GM19351 (cell line): ENCODE measurements around the gene NPFFR2.
"Not testable (repeated sequence)": the region's sequence is repeated elsewhere in the genome, so short reads cannot be mapped to it uniquely, and the experiment has no call there.

Experiments
- ATAC-seq: cut with Tn5 transposase; IDR thresholded peaks from one replicate; pipeline ENCODE4 v1.9.1; 2021; ENCODE audit warnings: mild to moderate bottlenecking, moderate library complexity; ENCODE audit not compliant: unreplicated experiment

The NPFFR2 gene

GRCh38 chr4:72111863-72112262 lies 80.1 kb downstream of the NPFFR2 start:
- no peak for ATAC-seq

GRCh38 chr4:72112514-72113156 lies 80.8 kb downstream of the NPFFR2 start:
- ATAC-seq, result peak; percentile 93

- peak; percentile 92 for ATAC-seq
Measured at GRCh38 chr4:72118017-72118416, 86.2 kb downstream of the NPFFR2 start.

GRCh38 chr4:72119946-72120345 lies 88.1 kb downstream of the NPFFR2 start:
- no peak for ATAC-seq

GRCh38 chr4:72128741-72129140 lies 96.9 kb downstream of the NPFFR2 start:
- no peak for ATAC-seq

- no peak for ATAC-seq
Measured at GRCh38 chr4:72136429-72136828, 104.6 kb downstream of the NPFFR2 start.

GRCh38 chr4:72139997-72140396 lies 108.2 kb downstream of the NPFFR2 start:
- not testable (repeated sequence) for ATAC-seq

GRCh38 chr4:72144241-72144640 lies 112.4 kb downstream of the NPFFR2 start:
- ATAC-seq, result no peak

GRCh38 chr4:72152731-72153130 lies 120.9 kb downstream of the NPFFR2 start:
- no peak for ATAC-seq

- not testable (repeated sequence) for ATAC-seq
Measured at GRCh38 chr4:72153634-72154033, 121.8 kb downstream of the NPFFR2 start.

- not testable (repeated sequence) for ATAC-seq
Measured at GRCh38 chr4:72169285-72169684, 137.5 kb downstream of the NPFFR2 start.

GRCh38 chr4:72169861-72170260 lies 138.1 kb downstream of the NPFFR2 start:
- ATAC-seq, result no peak

GRCh38 chr4:72171761-72172160 lies 140.0 kb downstream of the NPFFR2 start:
- ATAC-seq, result no peak

GRCh38 chr4:72179342-72179741 lies 147.5 kb downstream of the NPFFR2 start:
- ATAC-seq, result no peak

- ATAC-seq, result peak; percentile 91
Measured at GRCh38 chr4:72186714-72187113, 154.9 kb downstream of the NPFFR2 start.

- ATAC-seq, result no peak
Measured at GRCh38 chr4:72194046-72194445, 162.2 kb downstream of the NPFFR2 start.

GRCh38 chr4:72194453-72194852 lies 162.7 kb downstream of the NPFFR2 start:
- ATAC-seq, result no peak
